GM23338 (cell line): Measurements from ENCODE around the gene DENND5B. TPM values are rescaled to one million over a fixed set of nuclear protein-coding genes. Genes with fewer than 3 reads are reported as not detected.

Experiments
- ATAC-seq: fragments of 200-7000 bp; cut with Tn5 transposase; 3 replicates; pipeline ENCODE4 v1.9.1; 2020
- DNase-seq: peaks from one replicate; pipeline ENCODE4 v3.0.0-alpha.2; 2015; ENCODE audit warnings: low spot score
- H2AFZ ChIP-seq: fragments of 200-600 bp; sonication (generic); 2 replicates; pipeline ENCODE4 v1.8.0; 2016; ENCODE audit warnings: antibody characterized with exemption, mild to moderate bottlenecking, moderate library complexity
- H3F3A ChIP-seq: fragments of 200-600 bp; sonication (generic); replicated peaks from 2 replicates; pipeline ENCODE4 v1.8.0; 2017; ENCODE audit warnings: antibody characterized with exemption, mixed run types, low read depth
- H3K27ac ChIP-seq: fragments of 200-600 bp; sonication (generic); 2 replicates; pipeline ENCODE4 v1.6.1; 2016; ENCODE audit warnings: low read depth
- H3K27me3 ChIP-seq: fragments of 200-600 bp; sonication (generic); 2 replicates; pipeline ENCODE4 v1.8.0; 2016; ENCODE audit warnings: mild to moderate bottlenecking, mixed run types, moderate library complexity; ENCODE audit not compliant: insufficient read depth
- H3K36me3 ChIP-seq: fragments of 200-600 bp; sonication (generic); 2 replicates; pipeline ENCODE4 v1.8.0; 2016; ENCODE audit warnings: mild to moderate bottlenecking; ENCODE audit not compliant: insufficient read depth
- H3K4me1 ChIP-seq: fragments of 200-600 bp; sonication (generic); 2 replicates; pipeline ENCODE4 v1.8.0; 2016; ENCODE audit warnings: mild to moderate bottlenecking, moderate library complexity; ENCODE audit not compliant: insufficient read depth
- H3K4me2 ChIP-seq: fragments of 200-600 bp; sonication (generic); 2 replicates; pipeline ENCODE4 v1.7.1; 2017; ENCODE audit warnings: mixed run types
- H3K4me3 ChIP-seq: fragments of 200-600 bp; sonication (generic); 2 replicates; pipeline ENCODE4 v1.6.1; 2016; ENCODE audit warnings: mixed run types
- H3K79me2 ChIP-seq: fragments of 200-600 bp; sonication (generic); replicated peaks from 2 replicates; pipeline ENCODE4 v1.8.0; 2017; ENCODE audit warnings: mild to moderate bottlenecking; ENCODE audit not compliant: insufficient read depth
- H3K9me2 ChIP-seq: fragments of 200-600 bp; sonication (generic); 2 replicates; pipeline ENCODE4 v1.8.0; 2017; ENCODE audit not compliant: insufficient read depth
- H4K20me1 ChIP-seq: fragments of 200-600 bp; sonication (generic); replicated peaks from 2 replicates; pipeline ENCODE4 v1.8.0; 2017; ENCODE audit warnings: mild to moderate bottlenecking; ENCODE audit not compliant: insufficient read depth
- H3K27ac Mint-ChIP-seq: 2 replicates; pipeline ENCODE4 v1.8.0; 2020; ENCODE audit warnings: inconsistent platforms, mild to moderate bottlenecking, moderate library complexity, mixed read lengths
- H3K27me3 Mint-ChIP-seq: 3 replicates; pipeline ENCODE4 v1.8.0; 2022; ENCODE audit warnings: low read depth, mild to moderate bottlenecking, moderate library complexity, mixed read lengths, inconsistent platforms; ENCODE audit not compliant: insufficient read depth, poor library complexity
- H3K36me3 Mint-ChIP-seq: 3 replicates; pipeline ENCODE4 v1.8.0; 2021; ENCODE audit warnings: low read depth, mild to moderate bottlenecking, inconsistent platforms, moderate library complexity, mixed read lengths
- H3K4me1 Mint-ChIP-seq: 3 replicates; pipeline ENCODE4 v1.8.0; 2020; ENCODE audit warnings: mild to moderate bottlenecking, inconsistent platforms, mixed read lengths
- H3K4me3 Mint-ChIP-seq: 3 replicates; pipeline ENCODE4 v1.8.0; 2021; ENCODE audit warnings: moderate library complexity, mild to moderate bottlenecking, inconsistent platforms, mixed read lengths
- H3K9me3 Mint-ChIP-seq: 3 replicates; pipeline ENCODE4 v1.8.0; 2020; ENCODE audit warnings: moderate library complexity, mild to moderate bottlenecking, inconsistent platforms, mixed read lengths
- CTCF ChIP-seq, 2 experiments: fragments of 200-600 bp in 1 of 2; sonication (generic) in 1 of 2; conservative IDR thresholded peaks; 2 replicates each; pipeline versions ENCODE4 v1.5.1 to v1.6.1; 2016 to 2017; ENCODE audit warnings: antibody characterized with exemption in 2 of 2, low read depth in 2 of 2, mild to moderate bottlenecking in 2 of 2, moderate library complexity in 1 of 2
- ETS1 ChIP-seq: IDR thresholded peaks from 2 replicates; pipeline ENCODE4 v1.6.1; 2016; ENCODE audit warnings: antibody characterized with exemption
- JUNB ChIP-seq: IDR thresholded peaks from one replicate; pipeline ENCODE4 v1.6.1; 2016; ENCODE audit warnings: antibody characterized with exemption; ENCODE audit not compliant: unreplicated experiment
- ZNF331 ChIP-seq: fragments of 250-450 bp; sonication (Bioruptor Pico); IDR thresholded peaks from 2 replicates; pipeline ENCODE4 v1.5.0; 2020; ENCODE audit warnings: low read depth, mild to moderate bottlenecking, moderate library complexity
- ZNF462 ChIP-seq: fragments of 250-450 bp; sonication (Bioruptor Pico); IDR thresholded peaks from 2 replicates; pipeline ENCODE4 v1.5.0; 2020; ENCODE audit warnings: mild to moderate bottlenecking, moderate library complexity
- polyA plus RNA-seq: library from polyadenylated mRNA; unstranded; fragments of >200 nt; fragmentation: Nextera tagmentation; extraction: Ambion mirVana; gene quantifications from 2 replicates; pipeline ENCODE4 v1.2.1, GENCODE V29; 2016
- total RNA-seq: library from RNA; depleted of rRNA; stranded (reverse); fragments of >200 nt; shearing (Covaris generic); gene quantifications from 2 replicates; pipeline ENCODE4 v1.2.3, GENCODE V29; 2014

Gene DENND5B
- total and polyA plus RNA-seq, 2 experiments from 2014 or later = 6.5 to 17.2 TPM

GRCh38 chr12:31626270-31626995 lies 35.5 kb upstream of the DENND5B start:
- H3K36me3 ChIP-seq = no peaks in the 10 kb centered on the region
- H3K27ac Mint-ChIP-seq = no peak overlapping the region
- H3K27me3 Mint-ChIP-seq = peaks cover 3% of the 10 kb centered on the region
- H3K4me3 ChIP-seq = no peak overlapping the region
- H3K27ac ChIP-seq = no peak overlapping the region
- no peak for ATAC-seq
- H3K4me1 ChIP-seq = no peaks in the 10 kb centered on the region
- TF ChIP-seq ZNF331 = no peak
- no peak for TF ChIP-seq ZNF462 (CRISPR knock-in tag)
- TF ChIP-seq ETS1 = no peak
- no peak for TF ChIP-seq JUNB
- TF ChIP-seq CTCF (conservative IDR thresholded peaks at IDR 0.05; ENCODE audit: low read depth in 2 of 2) = no peak
- no peak for DNase-seq
- H3K9me2 ChIP-seq = no peaks in the 10 kb centered on the region
- H4K20me1 ChIP-seq = no peaks in the 10 kb centered on the region
- no peaks in the 10 kb centered on the region for H3K36me3 Mint-ChIP-seq
- no peak overlapping the region for H3K4me3 Mint-ChIP-seq
- no peak overlapping the region for H3K4me2 ChIP-seq
- no peaks in the 10 kb centered on the region for H3K79me2 ChIP-seq
- H3K4me1 Mint-ChIP-seq = no peaks in the 10 kb centered on the region; the same call in 2 of the 3 replicates
- no peaks in the 10 kb centered on the region for H3F3A ChIP-seq
- H3K9me3 Mint-ChIP-seq = no peaks in the 10 kb centered on the region; the same call in 2 of the 3 replicates
- H2AFZ ChIP-seq = peak overlapping the region; percentile 47; the same call in 1 of the 2 replicates
- no peaks in the 10 kb centered on the region for H3K27me3 ChIP-seq
